ENCODE data around the gene SLC37A3. TPM values are rescaled to one million over a fixed set of nuclear protein-coding genes. Genes with fewer than 3 reads are reported as not detected.
"Not testable (repeated sequence)": the region's sequence is repeated elsewhere in the genome, so short reads cannot be mapped to it uniquely, and the experiment has no call there.

The SLC37A3 gene
- total RNA-seq, 4 donors from 2014 or later, result 28.7 to 36.2 (median 29.9) TPM

DNA sequence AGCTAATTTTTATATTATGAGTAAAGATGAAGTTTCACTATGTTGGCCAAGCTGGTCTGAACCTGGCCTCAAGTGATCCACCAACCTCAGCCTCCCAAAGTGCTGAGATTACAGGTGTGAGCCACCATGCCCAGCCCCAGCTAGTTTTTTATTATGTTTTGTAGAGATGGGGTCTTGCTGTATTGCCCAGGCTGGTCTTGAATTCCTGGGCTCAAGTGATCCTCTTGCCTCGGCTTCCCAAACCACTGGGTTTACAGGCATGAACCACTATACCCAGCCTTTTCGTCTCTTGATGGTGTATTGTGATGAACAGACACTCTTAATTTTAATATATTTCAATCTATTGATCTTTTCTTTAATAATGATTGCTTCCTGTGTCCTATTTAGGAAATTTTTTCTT lies 23.2 kb upstream of the SLC37A3 start:
- TF ChIP-seq POLR2A (IDR thresholded peaks at IDR 0.05), result no peak
- TF ChIP-seq, protein P1, sequence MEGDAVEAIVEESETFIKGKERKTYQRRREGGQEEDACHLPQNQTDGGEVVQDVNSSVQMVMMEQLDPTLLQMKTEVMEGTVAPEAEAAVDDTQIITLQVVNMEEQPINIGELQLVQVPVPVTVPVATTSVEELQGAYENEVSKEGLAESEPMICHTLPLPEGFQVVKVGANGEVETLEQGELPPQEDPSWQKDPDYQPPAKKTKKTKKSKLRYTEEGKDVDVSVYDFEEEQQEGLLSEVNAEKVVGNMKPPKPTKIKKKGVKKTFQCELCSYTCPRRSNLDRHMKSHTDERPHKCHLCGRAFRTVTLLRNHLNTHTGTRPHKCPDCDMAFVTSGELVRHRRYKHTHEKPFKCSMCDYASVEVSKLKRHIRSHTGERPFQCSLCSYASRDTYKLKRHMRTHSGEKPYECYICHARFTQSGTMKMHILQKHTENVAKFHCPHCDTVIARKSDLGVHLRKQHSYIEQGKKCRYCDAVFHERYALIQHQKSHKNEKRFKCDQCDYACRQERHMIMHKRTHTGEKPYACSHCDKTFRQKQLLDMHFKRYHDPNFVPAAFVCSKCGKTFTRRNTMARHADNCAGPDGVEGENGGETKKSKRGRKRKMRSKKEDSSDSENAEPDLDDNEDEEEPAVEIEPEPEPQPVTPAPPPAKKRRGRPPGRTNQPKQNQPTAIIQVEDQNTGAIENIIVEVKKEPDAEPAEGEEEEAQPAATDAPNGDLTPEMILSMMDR (IDR thresholded peaks at IDR 0.05), result no peak
- no peak overlapping the region for H3K4me3 ChIP-seq (ENCODE audit: low read depth, poor library complexity, severe bottlenecking)
- WGBS, 2 donors, result 96 to 97% methylated on average over 2 of the region's 2 CpGs
- intact Hi-C loops (cut with DNase I; ENCODE audit: low total_unique reads), result no loop called here
- DNase-seq (ENCODE audit: low spot score in 2 of 2), result no peak

DNA sequence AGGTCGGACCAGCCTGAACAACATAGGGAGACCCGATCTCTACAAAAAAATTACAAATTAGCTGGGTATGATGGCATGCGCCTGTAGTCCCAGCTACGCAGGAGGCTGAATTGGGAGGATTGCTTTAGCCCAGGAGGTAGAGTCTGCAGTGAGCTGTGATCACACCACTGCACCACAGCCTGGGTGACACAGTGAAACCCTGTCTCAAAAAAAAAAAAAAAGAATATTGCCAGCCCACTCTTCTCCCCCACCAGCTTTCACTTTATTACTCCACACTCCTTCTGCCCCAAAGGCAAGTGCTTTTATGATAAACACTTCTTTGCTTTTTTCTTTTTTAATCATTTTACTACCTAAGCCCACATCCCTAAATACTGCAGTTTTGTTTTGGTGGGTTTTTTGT lies 20.3 kb upstream of the SLC37A3 start:
- intact Hi-C loops (cut with DNase I; ENCODE audit: low total_unique reads), result no loop called here
- H3K4me3 ChIP-seq (ENCODE audit: low read depth, poor library complexity, severe bottlenecking), result no peak overlapping the region
- no peak for DNase-seq (ENCODE audit: low spot score in 2 of 2)
- TF ChIP-seq POLR2A (IDR thresholded peaks at IDR 0.05), result no peak
- TF ChIP-seq, protein P1 (IDR thresholded peaks at IDR 0.05), result no peak
- WGBS, 2 donors, result 87 to 97% methylated on average over 4 of the region's 4 CpGs

DNA sequence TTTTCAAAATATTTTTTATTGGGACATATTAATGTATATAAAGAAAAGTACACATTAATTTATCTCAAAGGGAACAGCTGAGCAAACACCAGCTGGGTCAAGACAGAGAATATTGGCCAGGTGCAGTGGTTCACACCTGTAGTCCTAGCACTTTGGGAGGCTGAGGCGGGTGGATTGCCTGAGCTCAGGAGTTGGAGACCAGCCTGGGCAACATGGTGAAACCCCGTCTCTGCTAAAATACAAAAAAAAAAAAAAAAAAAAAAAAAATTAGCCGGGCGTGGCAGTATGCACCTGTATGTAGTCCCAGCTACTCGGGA lies 19.8 kb upstream of the SLC37A3 start:
- DNase-seq (ENCODE audit: low spot score in 2 of 2); intact Hi-C loops (cut with DNase I; ENCODE audit: low total_unique reads): not testable (repeated sequence)
- 83 to 90% methylated on average over 5 of the region's 5 CpGs for WGBS, 2 donors

DNA sequence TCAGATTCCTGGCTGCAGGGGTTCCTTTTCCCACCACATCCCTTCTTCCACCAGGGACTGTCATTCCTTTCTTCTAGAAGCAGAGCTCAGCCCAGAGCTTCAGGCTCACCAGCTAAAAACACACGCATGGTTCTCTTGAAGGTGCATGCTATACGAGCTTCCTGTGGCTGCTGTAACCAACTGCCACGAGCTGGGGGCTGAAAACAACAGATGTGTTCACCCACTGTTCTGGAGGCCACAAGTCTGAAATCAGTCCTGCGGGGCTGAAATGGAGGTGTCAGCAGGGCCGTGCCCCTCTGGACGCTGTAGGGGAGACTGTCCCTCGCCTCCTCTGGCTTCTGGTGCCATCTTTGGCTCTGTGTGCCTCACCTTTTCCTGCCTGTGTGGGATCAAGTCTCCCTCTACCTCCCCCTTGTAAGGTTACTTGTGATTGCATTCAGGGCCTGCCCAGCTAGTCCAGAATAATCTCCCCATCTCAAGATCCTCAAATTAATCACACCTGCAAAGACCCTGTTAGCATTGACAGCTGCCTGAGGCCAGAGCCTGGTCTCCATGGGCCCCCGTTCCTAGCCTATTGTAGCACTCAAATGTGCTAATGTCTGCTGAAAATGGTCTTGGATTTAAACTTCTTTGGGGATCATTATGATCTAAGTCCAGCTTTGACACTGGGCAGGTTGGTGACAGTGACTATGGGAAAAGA lies 19.3 kb upstream of the SLC37A3 start:
- no peak overlapping the region for H3K4me3 ChIP-seq (ENCODE audit: low read depth, poor library complexity, severe bottlenecking)
- intact Hi-C loops (cut with DNase I; ENCODE audit: low total_unique reads), result no loop called here
- DNase-seq (ENCODE audit: low spot score in 2 of 2), result no peak
- no peak for TF ChIP-seq POLR2A (IDR thresholded peaks at IDR 0.05)
- TF ChIP-seq, protein P1 (IDR thresholded peaks at IDR 0.05), result no peak
- WGBS, 2 donors, result 76% methylated on average over 8 of the region's 8 CpGs

More for the DNA sequence above, 19.8 kb upstream of the SLC37A3 start:
- H3K4me3 ChIP-seq (ENCODE audit: low read depth, poor library complexity, severe bottlenecking), result not testable (repeated sequence)

DNA sequence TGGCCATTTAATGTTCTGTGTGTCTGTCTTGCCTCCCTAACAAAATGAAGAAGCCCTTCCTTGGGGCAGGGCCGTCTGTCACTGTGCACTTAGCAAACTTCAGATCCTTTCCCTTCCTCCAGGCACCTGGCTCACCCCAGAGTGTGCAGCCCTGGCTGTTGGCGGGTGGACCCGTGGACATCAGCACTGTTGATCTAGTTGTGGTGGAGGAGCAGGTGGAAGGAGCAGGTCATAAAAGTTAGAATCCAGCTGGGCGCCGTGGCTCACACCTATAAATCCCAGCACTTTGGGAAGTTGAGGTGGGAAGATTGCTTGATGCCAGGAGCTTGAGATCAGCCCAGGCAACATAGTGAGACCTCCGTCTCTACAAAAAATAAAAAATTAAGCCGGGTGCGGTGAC lies 18.2 kb upstream of the SLC37A3 start:
- TF ChIP-seq, protein P1 (IDR thresholded peaks at IDR 0.05), result no peak
- TF ChIP-seq POLR2A (IDR thresholded peaks at IDR 0.05), result no peak
- no peak for DNase-seq (ENCODE audit: low spot score in 2 of 2)
- intact Hi-C loops (cut with DNase I; ENCODE audit: low total_unique reads), result no loop called here
- H3K4me3 ChIP-seq (ENCODE audit: low read depth, poor library complexity, severe bottlenecking), result no peak overlapping the region
- WGBS, 2 donors, result 85 to 87% methylated on average over 8 of the region's 8 CpGs

DNA sequence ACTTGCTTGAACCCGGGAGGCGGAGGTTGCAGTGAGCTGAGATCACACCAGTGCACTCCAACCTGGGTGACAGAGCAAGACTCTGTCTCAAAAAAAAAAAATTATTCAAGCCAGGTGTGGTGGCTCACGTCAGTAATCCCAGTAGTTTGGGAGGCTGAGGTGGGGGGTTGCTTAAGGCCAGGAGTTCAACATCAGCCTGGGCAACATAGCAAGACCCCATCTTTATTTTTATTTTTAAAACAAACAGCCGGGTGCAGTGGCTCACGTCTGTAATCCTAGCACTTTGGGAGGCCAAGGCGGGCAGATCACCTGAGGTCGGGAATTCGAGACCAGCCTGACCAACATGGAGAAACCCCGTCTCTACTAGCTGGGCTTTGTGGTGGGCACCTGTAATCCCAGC lies 17.5 kb upstream of the SLC37A3 start:
- H3K4me3 ChIP-seq (ENCODE audit: low read depth, poor library complexity, severe bottlenecking); DNase-seq (ENCODE audit: low spot score in 2 of 2); intact Hi-C loops (cut with DNase I; ENCODE audit: low total_unique reads): not testable (repeated sequence)
- 93 to 94% methylated on average over 9 of the region's 9 CpGs for WGBS, 2 donors

DNA sequence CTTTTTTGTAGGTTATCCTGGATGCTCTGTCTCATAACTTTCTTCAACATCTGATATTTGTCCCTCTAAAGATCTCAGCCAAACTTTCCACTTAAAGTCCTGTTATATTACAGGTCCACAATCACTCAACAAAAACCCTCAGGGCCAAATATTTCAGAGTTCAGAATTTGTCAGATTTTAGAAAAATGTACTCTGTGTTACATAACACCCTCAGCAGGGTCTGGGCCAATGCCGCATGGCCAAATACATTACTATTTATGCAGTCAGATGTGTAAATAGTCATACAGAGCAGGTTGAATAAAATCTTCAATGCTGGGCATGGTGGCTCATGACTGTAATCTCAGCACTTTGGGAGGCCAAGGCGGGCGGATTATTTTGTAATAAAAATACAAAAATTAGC lies 17.0 kb upstream of the SLC37A3 start:
- no peak overlapping the region for H3K4me3 ChIP-seq (ENCODE audit: low read depth, poor library complexity, severe bottlenecking)
- no peak for DNase-seq (ENCODE audit: low spot score in 2 of 2)
- intact Hi-C loops (cut with DNase I; ENCODE audit: low total_unique reads), result no loop called here
- WGBS, 2 donors, result 92 to 98% methylated on average over 3 of the region's 3 CpGs
- TF ChIP-seq, protein P1 (IDR thresholded peaks at IDR 0.05), result no peak
- no peak for TF ChIP-seq POLR2A (IDR thresholded peaks at IDR 0.05)
